Keratinocyte (primary cell): ENCODE results near the gene DESI1.

Experiments used
- CTCF ChIP-seq, 3 experiments: IDR thresholded peaks in 1 of 3; conservative IDR thresholded peaks in 1 of 3; optimal IDR thresholded peaks in 1 of 3; 2 replicates in 2 of 3; 3 replicates in 1 of 3; pipeline versions ENCODE3 to v1.5.1; 2011; ENCODE audit warnings: low read length in 3 of 3, mild to moderate bottlenecking in 3 of 3, moderate library complexity in 2 of 3, control low read depth in 1 of 3, inconsistent platforms in 1 of 3; ENCODE audit not compliant: insufficient read depth in 2 of 3; ENCODE audit errors: extremely low read depth in 1 of 3
- EZH2 ChIP-seq: IDR thresholded peaks from one replicate; pipeline ENCODE4 v1.6.1; 2012; ENCODE audit warnings: inconsistent platforms, mild to moderate bottlenecking, low read length, moderate library complexity

DNA sequence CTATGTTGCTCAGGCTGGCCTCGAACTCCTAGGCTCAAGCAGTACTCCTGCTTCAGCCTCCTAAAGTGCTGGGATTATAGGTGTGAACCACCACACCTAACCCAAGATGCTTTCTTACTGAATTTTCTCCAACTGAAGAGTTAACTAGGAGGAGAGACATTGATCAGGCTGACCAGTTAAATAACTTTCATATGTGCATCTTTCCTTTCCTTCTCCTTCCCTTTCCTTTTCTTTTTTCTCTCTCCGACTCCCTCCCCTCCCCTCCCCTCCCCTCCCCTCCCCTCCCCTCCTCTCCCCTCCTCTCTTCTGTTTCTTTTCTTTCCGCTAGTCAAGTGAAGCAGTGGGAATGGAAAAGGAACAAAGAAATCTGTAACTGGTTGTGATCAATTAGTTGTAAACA, 26.9 kb upstream of the DESI1 start:
- TF ChIP-seq CTCF (optimal IDR thresholded peaks at IDR 0.05 in 1 of 3, IDR thresholded peaks at IDR 0.05 in 1 of 3, conservative IDR thresholded peaks at IDR 0.05 in 1 of 3; ENCODE audit: extremely low read depth in 1 of 3, insufficient read depth in 2 of 3, low read length in 3 of 3) (no peak), EZH2 (no peak)
